K562 (cell line): ENCODE measurements around the gene CLDN24.

Experiments
- CREB3 ChIP-seq: fragments of 450-650 bp; conservative IDR thresholded peaks from 2 replicates; pipeline ENCODE4 v1.6.1; 2016; ENCODE audit warnings: missing genetic modification characterization, low read depth, mild to moderate bottlenecking, missing compliant biosample characterization, moderate library complexity
- ELF1 ChIP-seq: fragments of 200-800 bp; sonication (Bioruptor generic); IDR thresholded peaks from 2 replicates; pipeline ENCODE4 v1.6.1; 2016; ENCODE audit warnings: missing genetic modification characterization, missing compliant biosample characterization
- HDAC6 ChIP-seq: IDR thresholded peaks from 2 replicates; pipeline ENCODE4 v1.6.1; 2012; ENCODE audit warnings: low read depth, mild to moderate bottlenecking, control low read depth, inconsistent platforms, low read length, moderate library complexity
- JUNB ChIP-seq: fragments of 450-650 bp; formaldehyde crosslinking; conservative IDR thresholded peaks from 2 replicates; pipeline ENCODE4 v1.4.0; 2020; ENCODE audit warnings: mild to moderate bottlenecking
- SRF ChIP-seq, 2 experiments: fragments of 250-450, 450-650 bp in 1 of 2; sonication (Bioruptor Pico) in 1 of 2; sonication (generic) in 1 of 2; formaldehyde crosslinking; IDR thresholded peaks; 2 replicates each; pipeline versions ENCODE4 v1.5.0 to v1.5.1; 2020 to 2022; ENCODE audit warnings: mild to moderate bottlenecking in 1 of 2, missing genetic modification reagents in 1 of 2
- ZBTB8A ChIP-seq: fragments of 450-650 bp; IDR thresholded peaks from 2 replicates; pipeline ENCODE4 v1.6.1; 2018; ENCODE audit warnings: mild to moderate bottlenecking, moderate library complexity; ENCODE audit not compliant: partially characterized antibody
- TF ChIP-seq, protein P1 (sequence below): fragments of 450-650 bp; formaldehyde crosslinking; IDR thresholded peaks from 2 replicates; pipeline ENCODE4 v1.4.0; 2020; ENCODE audit warnings: mild to moderate bottlenecking, mixed read lengths

- TF ChIP-seq CREB3 (no peak), ELF1 (tag) (no peak), ZBTB8A (no peak), SRF (CRISPR knock-in tag; IDR thresholded peaks at IDR 0.05) (no peak), JUNB (CRISPR knock-in tag) (no peak), HDAC6 (no peak)
- TF ChIP-seq, protein P1, sequence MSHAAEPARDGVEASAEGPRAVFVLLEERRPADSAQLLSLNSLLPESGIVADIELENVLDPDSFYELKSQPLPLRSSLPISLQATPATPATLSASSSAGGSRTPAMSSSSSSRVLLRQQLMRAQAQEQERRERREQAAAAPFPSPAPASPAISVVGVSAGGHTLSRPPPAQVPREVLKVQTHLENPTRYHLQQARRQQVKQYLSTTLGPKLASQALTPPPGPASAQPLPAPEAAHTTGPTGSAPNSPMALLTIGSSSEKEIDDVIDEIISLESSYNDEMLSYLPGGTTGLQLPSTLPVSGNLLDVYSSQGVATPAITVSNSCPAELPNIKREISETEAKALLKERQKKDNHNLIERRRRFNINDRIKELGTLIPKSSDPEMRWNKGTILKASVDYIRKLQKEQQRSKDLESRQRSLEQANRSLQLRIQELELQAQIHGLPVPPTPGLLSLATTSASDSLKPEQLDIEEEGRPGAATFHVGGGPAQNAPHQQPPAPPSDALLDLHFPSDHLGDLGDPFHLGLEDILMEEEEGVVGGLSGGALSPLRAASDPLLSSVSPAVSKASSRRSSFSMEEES (CRISPR knock-in tag): no peak
Measured at GRCh38 chr4:183312841-183313240, 9.4 kb downstream of the CLDN24 start.
